Breast epithelium (tissue), 3 donors: ENCODE measurements around the gene NRXN3.

Experiments used
- POLR2A ChIP-seq: fragments of 450-650 bp; IDR thresholded peaks from one replicate; pipeline ENCODE4 v1.6.1; 2016; ENCODE audit warnings: antibody characterized with exemption, mild to moderate bottlenecking, moderate library complexity
- POLR2AphosphoS5 ChIP-seq, 3 donors: sonication (generic); formaldehyde crosslinking; IDR thresholded peaks; one replicate each; pipeline ENCODE4 v1.6.1; 2017; ENCODE audit warnings: antibody characterized with exemption in 3 of 3
- TF ChIP-seq, protein P1 (sequence below), 3 donors: fragments of 450-650 bp; IDR thresholded peaks; one replicate each; pipeline ENCODE4 v1.5.1; 2016 to 2017; ENCODE audit warnings: antibody characterized with exemption in 3 of 3, mild to moderate bottlenecking in 3 of 3, moderate library complexity in 3 of 3

DNA sequence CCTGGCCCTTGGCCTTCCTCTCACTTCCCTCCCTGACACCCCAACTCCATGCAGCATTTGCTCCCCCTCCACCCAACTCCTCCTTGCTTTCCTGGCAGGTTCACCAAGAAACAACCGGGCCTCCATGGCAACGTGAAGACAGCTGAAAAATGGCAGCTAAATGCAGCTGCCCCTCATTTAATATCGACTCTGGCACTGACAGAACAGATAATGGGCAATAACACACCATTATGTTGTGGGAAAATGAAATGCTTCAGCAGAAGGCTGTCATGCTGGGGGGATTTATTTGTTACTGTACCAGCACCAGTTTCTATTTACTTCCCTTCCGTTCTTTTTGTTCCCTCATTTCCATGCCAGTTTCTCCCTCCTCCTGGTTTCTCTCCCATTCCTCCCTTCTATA is 440.8 kb downstream of the NRXN3 start:
- TF ChIP-seq, protein P1, sequence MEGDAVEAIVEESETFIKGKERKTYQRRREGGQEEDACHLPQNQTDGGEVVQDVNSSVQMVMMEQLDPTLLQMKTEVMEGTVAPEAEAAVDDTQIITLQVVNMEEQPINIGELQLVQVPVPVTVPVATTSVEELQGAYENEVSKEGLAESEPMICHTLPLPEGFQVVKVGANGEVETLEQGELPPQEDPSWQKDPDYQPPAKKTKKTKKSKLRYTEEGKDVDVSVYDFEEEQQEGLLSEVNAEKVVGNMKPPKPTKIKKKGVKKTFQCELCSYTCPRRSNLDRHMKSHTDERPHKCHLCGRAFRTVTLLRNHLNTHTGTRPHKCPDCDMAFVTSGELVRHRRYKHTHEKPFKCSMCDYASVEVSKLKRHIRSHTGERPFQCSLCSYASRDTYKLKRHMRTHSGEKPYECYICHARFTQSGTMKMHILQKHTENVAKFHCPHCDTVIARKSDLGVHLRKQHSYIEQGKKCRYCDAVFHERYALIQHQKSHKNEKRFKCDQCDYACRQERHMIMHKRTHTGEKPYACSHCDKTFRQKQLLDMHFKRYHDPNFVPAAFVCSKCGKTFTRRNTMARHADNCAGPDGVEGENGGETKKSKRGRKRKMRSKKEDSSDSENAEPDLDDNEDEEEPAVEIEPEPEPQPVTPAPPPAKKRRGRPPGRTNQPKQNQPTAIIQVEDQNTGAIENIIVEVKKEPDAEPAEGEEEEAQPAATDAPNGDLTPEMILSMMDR (IDR thresholded peaks at IDR 0.05) = no peak
- TF ChIP-seq POLR2AphosphoS5 (IDR thresholded peaks at IDR 0.05) = no peak
- no peak for TF ChIP-seq POLR2A
